Breast epithelium (tissue), 4 donors: ENCODE data around the gene FADS6. TPM values are rescaled to one million over a fixed set of nuclear protein-coding genes. Genes with fewer than 3 reads are reported as not detected.

Source experiments
- DNase-seq, 2 donors: peaks; one replicate each; pipeline ENCODE4 v3.0.0-alpha.2; 2019; ENCODE audit warnings: low spot score in 2 of 2
- H3K27ac ChIP-seq, 2 donors: fragments of 200-600 bp; sonication (generic) in 1 of 2; one replicate each; pipeline ENCODE4 v1.5.1; 2016 to 2019; ENCODE audit warnings: mild to moderate bottlenecking in 1 of 2
- H3K27me3 ChIP-seq, 2 donors: fragments of 200-600 bp; sonication (generic) in 1 of 2; one replicate each; pipeline versions ENCODE4 v1.5.1 to v1.6.0; 2017 to 2019; ENCODE audit warnings: control low read depth in 1 of 2, mild to moderate bottlenecking in 1 of 2
- H3K36me3 ChIP-seq: fragments of 200-600 bp; one replicate; pipeline ENCODE4 v1.5.1; 2019
- H3K4me1 ChIP-seq, 2 donors: fragments of 200-600 bp; sonication (generic); one replicate each; pipeline ENCODE4 v1.5.1; 2016 to 2019; ENCODE audit warnings: control low read depth in 1 of 2
- H3K4me3 ChIP-seq, 3 donors: fragments of 200-600 bp; sonication (generic); 1 replicate in 2 of 3; 2 replicates in 1 of 3; pipeline ENCODE4 v1.5.1; 2016 to 2019; ENCODE audit warnings: mild to moderate bottlenecking in 3 of 3, moderate library complexity in 2 of 3
- H3K9me3 ChIP-seq, 2 donors: fragments of 200-600 bp; sonication (generic) in 1 of 2; one replicate each; pipeline ENCODE4 v1.5.1; 2016 to 2019; ENCODE audit warnings: control low read depth in 1 of 2
- POLR2A ChIP-seq: fragments of 450-650 bp; IDR thresholded peaks from one replicate; pipeline ENCODE4 v1.6.1; 2016; ENCODE audit warnings: antibody characterized with exemption, mild to moderate bottlenecking, moderate library complexity
- POLR2AphosphoS5 ChIP-seq, 3 donors: sonication (generic); formaldehyde crosslinking; IDR thresholded peaks; one replicate each; pipeline ENCODE4 v1.6.1; 2017; ENCODE audit warnings: antibody characterized with exemption in 3 of 3
- intact Hi-C: fragments of 100-400 bp; cut with DNase I; formaldehyde crosslinking; loops from one replicate; pipeline ENCODE4 v1.15.1; 2023; ENCODE audit warnings: low total_unique reads
- total RNA-seq, 3 donors: library from RNA; depleted of rRNA; stranded (reverse); fragments of >200 nt; gene quantifications; one replicate each; pipeline ENCODE4 v1.1.0, GENCODE V29; 2016
- TF ChIP-seq, protein P1 (sequence below), 3 donors: fragments of 450-650 bp; IDR thresholded peaks; one replicate each; pipeline ENCODE4 v1.5.1; 2016 to 2017; ENCODE audit warnings: antibody characterized with exemption in 3 of 3, mild to moderate bottlenecking in 3 of 3, moderate library complexity in 3 of 3

FADS6 gene
- total RNA-seq, 3 donors from 2014 or later = 0.33 to 0.80 TPM; not detected in 1

DNA sequence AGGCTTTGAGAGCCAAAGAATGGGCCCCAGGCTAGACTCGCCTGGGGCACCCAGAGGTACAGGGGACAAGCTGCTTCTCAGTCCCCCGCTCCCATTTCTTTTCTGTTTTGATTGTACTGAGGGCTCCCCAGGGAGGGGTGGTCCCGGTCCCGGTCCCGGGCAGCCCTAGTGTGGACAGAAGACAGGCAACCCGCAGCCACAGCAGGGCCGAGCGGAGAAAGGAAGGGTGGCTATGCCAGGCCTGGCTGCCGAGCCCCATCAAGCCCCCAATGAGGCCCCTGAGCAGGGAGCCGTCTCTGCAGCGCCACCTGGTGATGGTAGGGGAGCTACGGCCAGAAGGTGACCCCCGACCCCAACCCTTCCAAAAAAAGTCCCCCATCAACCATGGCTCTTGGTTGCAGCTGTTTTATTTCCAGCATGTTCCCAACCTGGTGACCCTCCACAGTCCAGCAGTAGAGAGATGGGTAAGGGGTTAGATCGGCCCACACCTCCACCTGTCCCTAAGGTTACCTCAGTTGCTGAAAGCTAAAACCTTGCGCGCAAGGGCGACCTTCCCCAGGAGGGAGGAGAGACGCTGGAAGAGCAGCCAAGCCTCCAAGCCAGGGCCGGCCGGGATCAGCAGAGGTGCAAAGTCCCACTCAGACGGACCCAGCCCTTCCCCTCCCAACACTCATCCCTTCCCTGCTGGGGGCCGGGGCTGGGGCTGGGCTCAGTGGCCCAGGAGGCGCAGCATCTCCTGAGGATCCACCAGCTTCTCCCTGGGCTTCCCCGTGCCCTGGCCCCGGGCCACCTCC lies 31.1 kb downstream of the FADS6 start:
- Histone ChIP-seq H3K4me1 (peaks cover 14 to 23% of the 10 kb centered on the region in 2 donors), H3K36me3 (no peaks in the 10 kb centered on the region), H3K27me3 (peaks cover 8 to 43% of the 10 kb centered on the region in 2 donors), H3K9me3 (no peaks in the 10 kb centered on the region), H3K27ac (no peak overlapping the region), H3K4me3 (peak overlapping the region in 2 of 3 donors; percentile 12 to 61)
- intact Hi-C loops = loop anchor here (10.0 kb wide), 1 partner anchor 68 kb away; no protein-coding TSS in a partner anchor
- peak in 1 of 2 donors; percentile 67 for DNase-seq
- TF ChIP-seq, protein P1, sequence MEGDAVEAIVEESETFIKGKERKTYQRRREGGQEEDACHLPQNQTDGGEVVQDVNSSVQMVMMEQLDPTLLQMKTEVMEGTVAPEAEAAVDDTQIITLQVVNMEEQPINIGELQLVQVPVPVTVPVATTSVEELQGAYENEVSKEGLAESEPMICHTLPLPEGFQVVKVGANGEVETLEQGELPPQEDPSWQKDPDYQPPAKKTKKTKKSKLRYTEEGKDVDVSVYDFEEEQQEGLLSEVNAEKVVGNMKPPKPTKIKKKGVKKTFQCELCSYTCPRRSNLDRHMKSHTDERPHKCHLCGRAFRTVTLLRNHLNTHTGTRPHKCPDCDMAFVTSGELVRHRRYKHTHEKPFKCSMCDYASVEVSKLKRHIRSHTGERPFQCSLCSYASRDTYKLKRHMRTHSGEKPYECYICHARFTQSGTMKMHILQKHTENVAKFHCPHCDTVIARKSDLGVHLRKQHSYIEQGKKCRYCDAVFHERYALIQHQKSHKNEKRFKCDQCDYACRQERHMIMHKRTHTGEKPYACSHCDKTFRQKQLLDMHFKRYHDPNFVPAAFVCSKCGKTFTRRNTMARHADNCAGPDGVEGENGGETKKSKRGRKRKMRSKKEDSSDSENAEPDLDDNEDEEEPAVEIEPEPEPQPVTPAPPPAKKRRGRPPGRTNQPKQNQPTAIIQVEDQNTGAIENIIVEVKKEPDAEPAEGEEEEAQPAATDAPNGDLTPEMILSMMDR (IDR thresholded peaks at IDR 0.05) = peak in 2 of 3 donors; percentile 67
- no peak for TF ChIP-seq POLR2AphosphoS5 (IDR thresholded peaks at IDR 0.05)

- no peak for DNase-seq
- Histone ChIP-seq H3K4me3 (peak overlapping the region in 2 of 3 donors; percentile 12 to 61), H3K27me3 (peaks cover 8 to 46% of the 10 kb centered on the region in 2 donors), H3K36me3 (no peaks in the 10 kb centered on the region), H3K27ac (no peak overlapping the region), H3K9me3 (no peaks in the 10 kb centered on the region), H3K4me1 (peaks cover 14 to 23% of the 10 kb centered on the region in 2 donors)
- TF ChIP-seq POLR2AphosphoS5 (IDR thresholded peaks at IDR 0.05) (no peak), POLR2A (no peak)
- TF ChIP-seq, protein P1 (IDR thresholded peaks at IDR 0.05) = no peak
- intact Hi-C loops = loop anchor here (10.0 kb wide), 1 partner anchor 67 kb away; no protein-coding TSS in a partner anchor
These were observed 31.7 kb downstream of the FADS6 start for GRCh38 chr17:74861662-74862107.

GRCh38 chr17:74860872-74861661 lies 32.4 kb downstream of the FADS6 start:
- no peak overlapping the region for H3K27ac ChIP-seq
- H3K9me3 ChIP-seq = no peaks in the 10 kb centered on the region
- H3K4me3 ChIP-seq = peak overlapping the region; percentile 12 to 61 (median 27)

GRCh38 chr17:74860229-74860871 lies 33.1 kb downstream of the FADS6 start:
- Histone ChIP-seq H3K9me3 (no peaks in the 10 kb centered on the region), H3K36me3 (no peaks in the 10 kb centered on the region), H3K4me3 (peak overlapping the region; percentile 18 to 61 (median 27)), H3K4me1 (peaks cover 14 to 23% of the 10 kb centered on the region in 2 donors), H3K27me3 (peaks cover 8 to 52% of the 10 kb centered on the region in 2 donors), H3K27ac (no peak overlapping the region)
- intact Hi-C loops = loop anchor here (10.0 kb wide), 1 partner anchor 66 kb away; no protein-coding TSS in a partner anchor
- no peak for DNase-seq
- TF ChIP-seq POLR2A (no peak), POLR2AphosphoS5 (IDR thresholded peaks at IDR 0.05) (no peak)
- TF ChIP-seq, protein P1 (IDR thresholded peaks at IDR 0.05) = no peak

More at GRCh38 chr17:74860872-74861661, 32.4 kb downstream of the FADS6 start:
- DNase-seq = no peak
- no peaks in the 10 kb centered on the region for H3K36me3 ChIP-seq
- peaks cover 14 to 23% of the 10 kb centered on the region in 2 donors for H3K4me1 ChIP-seq
- H3K27me3 ChIP-seq = peaks cover 8 to 46% of the 10 kb centered on the region in 2 donors
- intact Hi-C loops = loop anchor here (10.0 kb wide), 1 partner anchor 66 kb away; no protein-coding TSS in a partner anchor
- TF ChIP-seq POLR2AphosphoS5 (IDR thresholded peaks at IDR 0.05) = no peak
- TF ChIP-seq POLR2A = no peak
- TF ChIP-seq, protein P1 (IDR thresholded peaks at IDR 0.05) = no peak
